HL-60 (cell line): ENCODE results near the gene DNASE1L2.

Experiments used
- DNase-seq, 2 experiments: peaks; one replicate each; pipeline ENCODE4 v3.0.0-alpha.2; 2010 to 2020; ENCODE audit warnings: low read depth in 1 of 2, low spot score in 1 of 2
- H3K27ac ChIP-seq: fragments of 250-450 bp; sonication (Bioruptor Pico); replicated peaks from 2 replicates; pipeline ENCODE4 v1.5.1; 2020; ENCODE audit warnings: mild to moderate bottlenecking, moderate library complexity
- H3K27me3 ChIP-seq: fragments of 250-450 bp; sonication (Bioruptor Pico); 2 replicates; pipeline ENCODE4 v1.5.1; 2021; ENCODE audit warnings: mild to moderate bottlenecking, moderate library complexity; ENCODE audit not compliant: insufficient read depth, poor library complexity, severe bottlenecking
- H3K4me3 ChIP-seq: replicated peaks from 2 replicates; pipeline ENCODE4 v1.5.1; 2011; ENCODE audit warnings: mild to moderate bottlenecking, control low read depth, low read length; ENCODE audit not compliant: insufficient read depth
- GABPA ChIP-seq: IDR thresholded peaks from 2 replicates; pipeline ENCODE4 v1.6.1; 2012; ENCODE audit warnings: low read depth
- POLR2AphosphoS5 ChIP-seq: IDR thresholded peaks from 2 replicates; pipeline ENCODE4 v1.6.1; 2012; ENCODE audit warnings: low read depth
- SPI1 ChIP-seq: IDR thresholded peaks from 2 replicates; pipeline ENCODE4 v1.6.1; 2012; ENCODE audit warnings: low read depth, mild to moderate bottlenecking, borderline replicate concordance
- TF ChIP-seq, protein P1 (sequence below): IDR thresholded peaks from 2 replicates; pipeline ENCODE4 v1.6.1; 2012; ENCODE audit warnings: low read depth; ENCODE audit not compliant: insufficient replicate concordance
- TF ChIP-seq, protein P2 (sequence below): IDR thresholded peaks from one replicate; pipeline ENCODE4 v1.5.1; 2011; ENCODE audit warnings: low read length, control low read depth, inconsistent platforms; ENCODE audit not compliant: insufficient read depth

DNASE1L2 gene

DNA sequence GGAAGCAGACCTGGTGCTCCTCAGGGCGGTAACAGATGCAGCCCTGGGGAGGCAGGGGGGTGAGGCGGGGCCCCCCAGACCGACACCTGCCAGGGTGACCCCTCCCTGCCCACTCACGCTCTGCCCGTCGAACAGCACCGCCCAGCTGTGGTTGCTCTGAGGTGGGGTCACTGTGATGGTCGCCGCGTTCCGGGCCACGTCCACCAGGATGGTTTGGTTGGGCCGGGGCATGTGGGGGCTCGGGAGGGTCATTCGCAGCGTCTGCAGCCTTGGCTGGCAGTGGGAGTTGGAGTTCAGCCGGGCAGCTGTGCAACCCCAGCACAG, 26.3 kb upstream of the DNASE1L2 start:
- TF ChIP-seq, protein P1, sequence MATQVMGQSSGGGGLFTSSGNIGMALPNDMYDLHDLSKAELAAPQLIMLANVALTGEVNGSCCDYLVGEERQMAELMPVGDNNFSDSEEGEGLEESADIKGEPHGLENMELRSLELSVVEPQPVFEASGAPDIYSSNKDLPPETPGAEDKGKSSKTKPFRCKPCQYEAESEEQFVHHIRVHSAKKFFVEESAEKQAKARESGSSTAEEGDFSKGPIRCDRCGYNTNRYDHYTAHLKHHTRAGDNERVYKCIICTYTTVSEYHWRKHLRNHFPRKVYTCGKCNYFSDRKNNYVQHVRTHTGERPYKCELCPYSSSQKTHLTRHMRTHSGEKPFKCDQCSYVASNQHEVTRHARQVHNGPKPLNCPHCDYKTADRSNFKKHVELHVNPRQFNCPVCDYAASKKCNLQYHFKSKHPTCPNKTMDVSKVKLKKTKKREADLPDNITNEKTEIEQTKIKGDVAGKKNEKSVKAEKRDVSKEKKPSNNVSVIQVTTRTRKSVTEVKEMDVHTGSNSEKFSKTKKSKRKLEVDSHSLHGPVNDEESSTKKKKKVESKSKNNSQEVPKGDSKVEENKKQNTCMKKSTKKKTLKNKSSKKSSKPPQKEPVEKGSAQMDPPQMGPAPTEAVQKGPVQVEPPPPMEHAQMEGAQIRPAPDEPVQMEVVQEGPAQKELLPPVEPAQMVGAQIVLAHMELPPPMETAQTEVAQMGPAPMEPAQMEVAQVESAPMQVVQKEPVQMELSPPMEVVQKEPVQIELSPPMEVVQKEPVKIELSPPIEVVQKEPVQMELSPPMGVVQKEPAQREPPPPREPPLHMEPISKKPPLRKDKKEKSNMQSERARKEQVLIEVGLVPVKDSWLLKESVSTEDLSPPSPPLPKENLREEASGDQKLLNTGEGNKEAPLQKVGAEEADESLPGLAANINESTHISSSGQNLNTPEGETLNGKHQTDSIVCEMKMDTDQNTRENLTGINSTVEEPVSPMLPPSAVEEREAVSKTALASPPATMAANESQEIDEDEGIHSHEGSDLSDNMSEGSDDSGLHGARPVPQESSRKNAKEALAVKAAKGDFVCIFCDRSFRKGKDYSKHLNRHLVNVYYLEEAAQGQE = no peak
- TF ChIP-seq POLR2AphosphoS5 (no peak), SPI1 (no peak), GABPA (no peak)
- TF ChIP-seq, protein P2, sequence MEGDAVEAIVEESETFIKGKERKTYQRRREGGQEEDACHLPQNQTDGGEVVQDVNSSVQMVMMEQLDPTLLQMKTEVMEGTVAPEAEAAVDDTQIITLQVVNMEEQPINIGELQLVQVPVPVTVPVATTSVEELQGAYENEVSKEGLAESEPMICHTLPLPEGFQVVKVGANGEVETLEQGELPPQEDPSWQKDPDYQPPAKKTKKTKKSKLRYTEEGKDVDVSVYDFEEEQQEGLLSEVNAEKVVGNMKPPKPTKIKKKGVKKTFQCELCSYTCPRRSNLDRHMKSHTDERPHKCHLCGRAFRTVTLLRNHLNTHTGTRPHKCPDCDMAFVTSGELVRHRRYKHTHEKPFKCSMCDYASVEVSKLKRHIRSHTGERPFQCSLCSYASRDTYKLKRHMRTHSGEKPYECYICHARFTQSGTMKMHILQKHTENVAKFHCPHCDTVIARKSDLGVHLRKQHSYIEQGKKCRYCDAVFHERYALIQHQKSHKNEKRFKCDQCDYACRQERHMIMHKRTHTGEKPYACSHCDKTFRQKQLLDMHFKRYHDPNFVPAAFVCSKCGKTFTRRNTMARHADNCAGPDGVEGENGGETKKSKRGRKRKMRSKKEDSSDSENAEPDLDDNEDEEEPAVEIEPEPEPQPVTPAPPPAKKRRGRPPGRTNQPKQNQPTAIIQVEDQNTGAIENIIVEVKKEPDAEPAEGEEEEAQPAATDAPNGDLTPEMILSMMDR = no peak
- Histone ChIP-seq H3K27ac (no peak overlapping the region), H3K4me3 (no peak overlapping the region), H3K27me3 (no peaks in the 10 kb centered on the region)
- no peak for DNase-seq

DNA sequence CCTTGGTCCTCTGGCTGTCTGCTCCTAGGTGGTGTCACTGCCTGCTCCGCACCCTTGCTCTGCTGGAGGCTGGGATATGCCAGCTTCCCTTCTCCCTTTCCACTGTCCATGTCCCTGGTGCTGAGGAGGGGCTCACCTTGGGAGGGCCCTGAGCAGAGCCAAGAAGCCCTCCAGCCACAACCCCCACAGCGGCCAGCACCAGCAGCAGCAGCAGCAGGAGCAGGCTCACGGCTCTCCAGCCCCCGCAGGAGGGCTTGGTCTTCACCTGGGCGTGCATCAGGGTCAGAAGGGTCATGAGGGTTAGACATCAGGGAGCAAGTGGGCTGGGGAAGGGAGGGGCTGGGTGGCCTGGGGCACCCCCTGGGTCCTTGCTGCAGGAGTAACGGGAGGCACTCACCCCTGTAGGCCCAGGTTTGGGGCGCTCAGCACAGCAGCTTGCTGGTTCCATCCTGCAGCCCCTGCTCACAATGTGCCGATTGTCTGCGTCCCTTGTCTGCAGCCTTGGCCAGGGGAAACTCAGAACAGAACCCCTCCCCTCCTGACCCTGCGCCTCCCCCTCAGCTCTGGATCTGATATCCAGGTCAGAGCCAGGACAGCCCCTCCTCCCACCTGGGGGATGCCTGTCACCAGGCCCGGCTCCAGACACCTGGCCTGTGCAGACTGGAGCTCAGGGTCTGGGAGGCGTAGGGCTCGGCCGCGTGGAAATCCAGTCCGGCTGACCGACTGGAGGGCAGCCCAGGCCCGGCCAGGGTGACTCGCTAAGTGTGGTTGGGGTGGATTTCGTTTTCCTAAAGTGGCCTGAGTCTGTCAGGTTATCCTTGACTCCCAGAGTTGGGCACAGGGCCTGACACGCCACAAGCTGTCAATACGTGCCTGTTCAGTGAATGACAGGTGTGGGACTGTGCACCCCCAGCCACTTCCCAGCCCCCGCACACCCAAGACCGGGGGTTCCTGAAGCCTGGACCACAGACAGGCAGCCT, 25.6 kb upstream of the DNASE1L2 start, which contains the start of gene BRICD5:
Gene BRICD5, minus strand, starts transcription at position 478 of the 980 bp plus-strand sequence. Its CDS starts 30 bp downstream, at position 448.
- DNase-seq = no peak
- H3K4me3 ChIP-seq = no peak within 1 kb of the TSS
- no peak within 1 kb of the TSS for H3K27ac ChIP-seq
- TF ChIP-seq SPI1 (no peak), POLR2AphosphoS5 (peak; percentile 23)
- no peaks in the 10 kb centered on the region for H3K27me3 ChIP-seq

DNA sequence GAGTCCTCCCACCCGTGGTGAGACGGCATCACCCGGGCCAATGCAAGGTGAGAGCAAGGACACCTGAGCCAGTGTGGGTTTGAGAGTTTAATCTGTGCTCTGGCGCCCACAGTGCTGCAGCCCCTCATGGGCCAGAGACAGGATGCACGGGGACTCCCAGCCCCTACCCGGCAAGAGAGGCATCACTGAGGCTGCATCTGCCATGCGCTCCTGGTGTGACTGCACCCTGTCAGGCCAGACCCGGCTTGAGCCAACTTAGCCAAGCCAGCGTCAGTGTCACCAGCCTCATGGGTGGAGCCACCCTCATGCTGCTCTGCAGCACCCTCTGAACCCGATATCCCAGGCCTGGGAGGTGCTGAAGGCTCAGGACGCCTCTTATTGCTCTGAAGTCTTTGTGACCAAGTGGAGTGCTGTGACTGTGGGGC, 24.3 kb upstream of the DNASE1L2 start:
- TF ChIP-seq, protein P2 = no peak
- TF ChIP-seq, protein P1 = no peak
- TF ChIP-seq POLR2AphosphoS5 (peak; percentile 72), GABPA (no peak)
- peak overlapping the region; percentile 87; the same call in 1 of the 2 replicates for H3K4me3 ChIP-seq
- peak in 1 of 2 experiments; percentile 18 for DNase-seq
- no peaks in the 10 kb centered on the region for H3K27me3 ChIP-seq
- peak overlapping the region; percentile 60 for H3K27ac ChIP-seq

DNA sequence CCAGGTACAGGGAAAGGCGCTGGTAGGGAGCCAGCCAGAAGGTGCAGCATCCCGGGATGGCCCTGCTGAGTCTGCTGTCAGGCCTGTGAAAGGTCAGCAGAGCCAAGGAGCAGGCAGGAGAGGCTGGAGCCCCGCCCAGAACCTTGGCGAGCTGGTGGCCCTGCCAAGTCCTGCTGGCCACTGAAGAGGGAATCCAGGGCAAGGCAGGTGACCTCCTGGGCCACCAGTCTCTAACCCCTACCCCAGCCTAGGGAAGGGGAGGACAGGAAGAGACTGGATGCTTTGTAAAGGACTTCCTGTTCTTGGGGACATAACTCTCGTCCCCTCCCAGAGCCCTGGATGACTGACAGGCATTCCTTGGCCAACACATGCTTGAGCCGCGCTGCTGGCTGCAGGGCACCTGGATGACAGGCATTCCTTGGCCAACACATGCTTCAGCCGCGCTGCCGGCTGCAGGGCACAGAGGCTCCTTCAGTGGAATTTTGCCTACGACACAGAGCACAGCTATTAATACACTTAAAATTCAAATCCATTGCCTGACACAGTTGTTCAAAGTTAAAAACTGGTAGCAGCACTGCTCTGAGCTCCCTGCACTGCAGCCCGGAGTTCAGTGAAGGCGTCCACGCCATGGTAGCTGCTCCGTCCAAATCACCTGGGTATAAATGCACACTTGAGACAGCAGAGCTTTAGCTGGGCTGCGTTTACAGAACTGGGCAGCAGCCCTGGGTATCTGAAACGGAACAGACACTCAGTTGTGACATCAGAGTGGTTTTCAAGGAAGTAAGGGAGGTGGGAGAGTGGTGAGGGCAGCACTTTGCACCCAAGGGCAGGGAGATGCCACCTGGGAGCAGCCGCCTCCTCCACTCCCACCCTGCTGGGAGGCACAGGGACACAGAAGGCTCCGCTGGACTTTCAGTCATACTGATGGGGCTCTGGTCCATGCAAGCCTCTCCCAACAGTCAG, 23.6 kb upstream of the DNASE1L2 start:
- Histone ChIP-seq H3K4me3 (peak overlapping the region; percentile 87), H3K27ac (peak overlapping the region; percentile 60)
- TF ChIP-seq, protein P2 = no peak
- TF ChIP-seq SPI1 (peak; percentile 75; the same call in 1 of the 2 replicates), POLR2AphosphoS5 (peak; percentile 59)

More for the DNA sequence above, 23.6 kb upstream of the DNASE1L2 start:
- peak; percentile 52 to 83 for DNase-seq
- H3K27me3 ChIP-seq = no peaks in the 10 kb centered on the region
